PFSK-1 (cell line): ENCODE results near the gene ANKIB1.

ENCODE experiments used
- POLR2AphosphoS5 ChIP-seq: IDR thresholded peaks from 2 replicates; pipeline ENCODE4 v1.6.1; 2012; ENCODE audit warnings: low read depth, mild to moderate bottlenecking, control low read depth, low read length, moderate library complexity
- SIN3A ChIP-seq: IDR thresholded peaks from 2 replicates; pipeline ENCODE4 v1.6.1; 2012; ENCODE audit warnings: mild to moderate bottlenecking, low read length, moderate library complexity, borderline replicate concordance; ENCODE audit not compliant: insufficient read depth

DNA sequence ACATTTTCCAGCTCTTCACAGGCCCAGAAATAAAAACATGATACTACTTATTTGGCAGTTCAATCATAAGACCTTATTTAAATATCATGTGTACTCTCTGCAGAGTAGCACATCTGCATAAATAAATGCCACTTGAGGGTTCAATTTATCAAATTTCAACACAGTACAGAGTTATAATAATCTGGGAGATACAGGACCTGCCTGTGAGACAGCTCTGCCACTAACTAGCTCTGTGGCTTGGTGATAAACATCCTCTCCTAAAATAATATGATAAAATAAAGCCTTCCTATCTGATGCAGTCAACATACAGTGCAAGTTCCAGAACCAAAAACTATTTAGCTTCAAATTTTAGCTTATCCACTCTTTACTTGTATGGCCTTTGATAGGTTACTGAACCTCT is 110.6 kb downstream of the ANKIB1 start:
- no peak for TF ChIP-seq POLR2AphosphoS5
- TF ChIP-seq SIN3A, result no peak
